GM12891 (cell line): ENCODE data around the gene TBCD.

ENCODE experiments used
- DNase-seq: peaks from one replicate; pipeline ENCODE4 v3.0.0; 2011; ENCODE audit warnings: low spot score; ENCODE audit not compliant: insufficient read length
- FAIRE-seq: peaks from 2 replicates; lab custom pipeline; 2011; peaks lifted over from hg19 to GRCh38; lab: Jason Lieb, UNC
- PAX5 ChIP-seq: IDR thresholded peaks from 2 replicates; pipeline ENCODE4 v1.6.1; 2011; ENCODE audit warnings: low read length, moderate library complexity, mild to moderate bottlenecking; ENCODE audit not compliant: insufficient read depth, severe bottlenecking
- POLR2A ChIP-seq: IDR thresholded peaks from 2 replicates; pipeline ENCODE4 v1.6.1; 2011; ENCODE audit warnings: low read depth, low read length, control low read depth
- POLR2AphosphoS5 ChIP-seq: IDR thresholded peaks from 2 replicates; pipeline ENCODE4 v1.6.1; 2011; ENCODE audit warnings: low read depth, low read length, control low read depth
- POU2F2 ChIP-seq: IDR thresholded peaks from 2 replicates; pipeline ENCODE4 v1.6.1; 2011; ENCODE audit warnings: low read depth, mild to moderate bottlenecking, control low read depth, low read length, moderate library complexity
- SPI1 ChIP-seq: IDR thresholded peaks from 2 replicates; pipeline ENCODE4 v1.6.1; 2011; ENCODE audit warnings: low read depth, low read length, control low read depth
- TAF1 ChIP-seq: IDR thresholded peaks from 2 replicates; pipeline ENCODE4 v1.6.1; 2011; ENCODE audit warnings: low read depth, low read length, control low read depth

Gene TBCD

GRCh38 chr17:82866590-82867191 lies 114.8 kb downstream of the TBCD start:
- DNase-seq, result no peak
- TF ChIP-seq SPI1 (no peak), POU2F2 (no peak), POLR2AphosphoS5 (no peak), TAF1 (no peak), POLR2A (no peak), PAX5 (no peak)
- FAIRE-seq, result peak; percentile 51

GRCh38 chr17:82867763-82868325 lies 116.0 kb downstream of the TBCD start:
- DNase-seq, result no peak
- FAIRE-seq, result no peak
- TF ChIP-seq POU2F2, result no peak
- TF ChIP-seq PAX5, result no peak
- no peak for TF ChIP-seq TAF1
- no peak for TF ChIP-seq POLR2AphosphoS5
- TF ChIP-seq POLR2A, result no peak
- no peak for TF ChIP-seq SPI1

GRCh38 chr17:82868715-82869131 lies 116.9 kb downstream of the TBCD start:
- DNase-seq (no peak), FAIRE-seq (peak; percentile 35)
- TF ChIP-seq SPI1, result no peak
- TF ChIP-seq TAF1, result no peak
- no peak for TF ChIP-seq PAX5
- TF ChIP-seq POU2F2, result no peak
- no peak for TF ChIP-seq POLR2AphosphoS5
- TF ChIP-seq POLR2A, result no peak

GRCh38 chr17:82869536-82869935 lies 117.7 kb downstream of the TBCD start:
- TF ChIP-seq POU2F2, result no peak
- no peak for TF ChIP-seq POLR2A
- TF ChIP-seq PAX5, result no peak
- no peak for TF ChIP-seq SPI1
- no peak for TF ChIP-seq TAF1
- no peak for TF ChIP-seq POLR2AphosphoS5
- FAIRE-seq (peak; percentile 9), DNase-seq (no peak)

- FAIRE-seq (peak; percentile 64), DNase-seq (no peak)
- TF ChIP-seq TAF1 (no peak), SPI1 (no peak), POLR2AphosphoS5 (no peak), POLR2A (no peak), POU2F2 (no peak), PAX5 (no peak)
Measured at GRCh38 chr17:82870091-82870491, 118.2 kb downstream of the TBCD start.

GRCh38 chr17:82870541-82870940 lies 118.7 kb downstream of the TBCD start:
- TF ChIP-seq TAF1 (no peak), POLR2AphosphoS5 (no peak), SPI1 (no peak), POLR2A (no peak), POU2F2 (no peak), PAX5 (no peak)
- no peak for DNase-seq
- FAIRE-seq, result no peak

- TF ChIP-seq POLR2A, result no peak
- TF ChIP-seq POLR2AphosphoS5, result no peak
- peak; percentile 59 for TF ChIP-seq PAX5
- peak; percentile 77; the same call in 1 of the 2 replicates for TF ChIP-seq POU2F2
- TF ChIP-seq TAF1, result no peak
- peak; percentile 57; the same call in 1 of the 2 replicates for TF ChIP-seq SPI1
- peak; percentile 97 for FAIRE-seq
- peak; percentile 86 for DNase-seq
Measured at GRCh38 chr17:82871056-82871775, 119.4 kb downstream of the TBCD start.

- TF ChIP-seq POU2F2 (no peak), SPI1 (no peak), PAX5 (no peak), POLR2AphosphoS5 (no peak), POLR2A (no peak), TAF1 (no peak)
- FAIRE-seq, result peak; percentile 76
- no peak for DNase-seq
Measured at GRCh38 chr17:82871776-82872561, 120.1 kb downstream of the TBCD start.
